Measurements from ENCODE around the gene SMYD3. TPM values are rescaled to one million over a fixed set of nuclear protein-coding genes. Genes with fewer than 3 reads are reported as not detected.
A peak's percentile ranks its signal among the peaks of the same experiment; 100 is the strongest.

The SMYD3 gene
- total and polyA plus RNA-seq, 9 of the 15 experiments (the other 6 are each of a cell fraction or from before 2014, with no cell fraction given) = 128 to 440 (median 197) TPM

GRCh38 chr1:246117066-246117791 is 389.9 kb downstream of the SMYD3 start (continued):
- TF ChIP-seq RAD21 (CRISPR knock-in tag; conservative IDR thresholded peaks at IDR 0.05 in 1 of 2, IDR thresholded peaks at IDR 0.05 in 1 of 2) = peak; percentile 73 to 82; a peak in 3 of 4 replicates
- 0 out of 2 replicates have a peak, but pooled peaks have one; percentile 26 for TF ChIP-seq THRAP3 (IDR thresholded peaks at IDR 0.05; ENCODE audit: borderline replicate concordance)
- TF ChIP-seq DMBX1 (CRISPR knock-in tag; IDR thresholded peaks at IDR 0.05; ENCODE audit: borderline replicate concordance) = peak; percentile 62; the same call in 1 of the 2 replicates
- no peak for TF ChIP-seq SIN3A (IDR thresholded peaks at IDR 0.05; ENCODE audit: borderline replicate concordance in 2 of 2, control insufficient read depth in 1 of 2, low read depth in 2 of 2, low read length in 2 of 2)
- 0 out of 2 replicates have a peak, but pooled peaks have one; percentile 31 for TF ChIP-seq SMARCE1 (IDR thresholded peaks at IDR 0.05)
- no peak for TF ChIP-seq SAFB2 (IDR thresholded peaks at IDR 0.05; ENCODE audit: borderline replicate concordance, low read depth, low read length, severe bottlenecking)
- no peak for TF ChIP-seq ZNF764 (CRISPR knock-in tag; IDR thresholded peaks at IDR 0.05; ENCODE audit: low read depth)
- TF ChIP-seq FOXK2 (conservative IDR thresholded peaks at IDR 0.05 in 1 of 2, IDR thresholded peaks at IDR 0.05 in 1 of 2; ENCODE audit: low read depth in 2 of 2) = peak; percentile 70 to 88
- peak; percentile 27; the same call in 1 of the 2 replicates for TF ChIP-seq JUND (IDR thresholded peaks at IDR 0.05; ENCODE audit: borderline replicate concordance, low read depth, low read length)
- TF ChIP-seq JUND (tag; IDR thresholded peaks at IDR 0.05; ENCODE audit: borderline replicate concordance, low read depth, low read length) = no peak; the same call in 2 of the 3 replicates
- TF ChIP-seq RHOXF2B (CRISPR knock-in tag; conservative IDR thresholded peaks at IDR 0.05) = no peak
- peak; percentile 54; the same call in 1 of the 2 replicates for TF ChIP-seq LCOR (CRISPR knock-in tag; IDR thresholded peaks at IDR 0.05)
- TF ChIP-seq TCFL5 (CRISPR knock-in tag; conservative IDR thresholded peaks at IDR 0.05) = no peak
- TF ChIP-seq DDX20 (tag; IDR thresholded peaks at IDR 0.05; ENCODE audit: low read depth) = no peak
- TF ChIP-seq STAT6 (CRISPR knock-in tag; IDR thresholded peaks at IDR 0.05) = no peak
- TF ChIP-seq ZNF165 (CRISPR knock-in tag; IDR thresholded peaks at IDR 0.05; ENCODE audit: borderline replicate concordance) = no peak
- TF ChIP-seq CEBPB (tag; IDR thresholded peaks at IDR 0.05) = peak; percentile 33; the same call in 1 of the 2 replicates
- TF ChIP-seq ELF1 (tag; IDR thresholded peaks at IDR 0.05) = peak; percentile 45; the same call in 1 of the 2 replicates
- peak; percentile 70 for TF ChIP-seq L3MBTL2 (IDR thresholded peaks at IDR 0.05)
- no peak for TF ChIP-seq TCF7L2 (IDR thresholded peaks at IDR 0.05; ENCODE audit: low read depth, low read length)
- TF ChIP-seq XRCC5 (IDR thresholded peaks at IDR 0.05; ENCODE audit: low read depth, low read length) = no peak
- no peak for TF ChIP-seq ZNF551 (CRISPR knock-in tag; IDR thresholded peaks at IDR 0.05)
- 0 out of 2 replicates have a peak, but pooled peaks have one; percentile 16 for TF ChIP-seq KHSRP (IDR thresholded peaks at IDR 0.05)
- TF ChIP-seq HDAC3 (IDR thresholded peaks at IDR 0.05; ENCODE audit: borderline replicate concordance, partially characterized antibody) = peak; percentile 54
- peak in 1 of 2 experiments; percentile 78; a peak in 3 of 4 replicates for TF ChIP-seq FOXA3 (CRISPR knock-in tag; conservative IDR thresholded peaks at IDR 0.05 in 1 of 2, IDR thresholded peaks at IDR 0.05 in 1 of 2)
- no peak for TF ChIP-seq RBM22 (IDR thresholded peaks at IDR 0.05; ENCODE audit: low read depth, low read length, poor library complexity, severe bottlenecking)

Data from K562 (cell line).